HG03469 (cell line): ENCODE data around the gene FARP2.

Experiments
- ATAC-seq: cut with Tn5 transposase; IDR thresholded peaks from one replicate; pipeline ENCODE4 v1.9.1; 2021; ENCODE audit warnings: mild to moderate bottlenecking, moderate library complexity, moderate number of reproducible peaks; ENCODE audit not compliant: unreplicated experiment

Gene FARP2

DNA sequence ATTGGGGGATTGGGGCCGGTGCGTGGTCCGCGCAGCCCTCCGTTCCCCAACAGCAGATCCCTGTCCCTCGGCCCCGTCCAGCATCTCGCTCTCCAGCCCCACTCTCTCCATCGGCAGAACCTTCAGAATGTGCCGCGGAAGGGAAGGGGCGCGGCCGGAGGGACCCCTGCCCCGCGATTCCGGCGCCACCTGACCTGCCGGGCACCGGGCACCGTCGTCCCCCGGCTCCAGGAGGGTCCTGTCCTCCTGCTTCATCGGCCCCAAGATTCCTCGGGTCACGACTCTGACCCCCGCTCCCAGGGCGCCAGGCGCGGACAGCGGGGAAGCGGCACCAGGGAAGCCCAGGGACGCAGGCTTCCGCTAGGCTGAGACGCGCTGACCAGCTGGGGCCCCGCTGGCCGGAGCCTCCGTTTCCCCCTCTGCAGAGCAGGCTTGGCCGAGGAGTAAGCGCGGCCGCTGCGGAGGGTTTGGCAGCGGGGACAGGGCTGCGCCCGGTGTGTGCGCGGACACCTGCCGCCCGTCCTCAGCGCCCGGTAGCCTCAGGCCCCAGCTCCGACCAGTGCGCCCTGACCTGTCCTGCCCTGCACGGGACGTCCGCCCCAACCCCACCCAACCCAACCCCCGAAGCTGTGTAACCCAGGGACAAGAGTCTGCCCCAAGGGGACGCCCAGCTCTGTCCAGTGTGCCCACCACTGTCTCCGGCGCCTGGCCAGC is 185.6 kb downstream of the FARP2 start:
- ATAC-seq: no peak

DNA sequence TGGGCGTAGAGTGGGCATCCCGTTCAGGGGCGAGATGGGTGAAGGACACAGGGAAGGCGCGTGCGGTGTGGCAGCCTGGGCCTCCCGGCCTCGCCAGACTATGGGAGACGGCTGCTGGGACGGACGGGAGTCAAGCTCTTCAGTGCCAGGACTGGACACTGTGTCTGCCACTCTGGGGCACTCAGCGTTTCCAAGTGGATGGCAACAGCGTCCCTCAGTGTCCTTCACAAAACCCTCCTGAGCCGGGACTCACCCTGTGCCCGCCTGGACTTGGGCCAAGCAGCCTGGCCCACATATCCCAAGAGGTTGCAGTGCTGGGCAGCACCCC is 186.2 kb downstream of the FARP2 start:
- ATAC-seq: no peak
